GM21390 (cell line): ENCODE measurements around the gene PTPN5.

Experiments used
- ATAC-seq: cut with Tn5 transposase; IDR thresholded peaks from one replicate; pipeline ENCODE4 v1.9.1; 2021; ENCODE audit not compliant: unreplicated experiment

PTPN5 gene

DNA sequence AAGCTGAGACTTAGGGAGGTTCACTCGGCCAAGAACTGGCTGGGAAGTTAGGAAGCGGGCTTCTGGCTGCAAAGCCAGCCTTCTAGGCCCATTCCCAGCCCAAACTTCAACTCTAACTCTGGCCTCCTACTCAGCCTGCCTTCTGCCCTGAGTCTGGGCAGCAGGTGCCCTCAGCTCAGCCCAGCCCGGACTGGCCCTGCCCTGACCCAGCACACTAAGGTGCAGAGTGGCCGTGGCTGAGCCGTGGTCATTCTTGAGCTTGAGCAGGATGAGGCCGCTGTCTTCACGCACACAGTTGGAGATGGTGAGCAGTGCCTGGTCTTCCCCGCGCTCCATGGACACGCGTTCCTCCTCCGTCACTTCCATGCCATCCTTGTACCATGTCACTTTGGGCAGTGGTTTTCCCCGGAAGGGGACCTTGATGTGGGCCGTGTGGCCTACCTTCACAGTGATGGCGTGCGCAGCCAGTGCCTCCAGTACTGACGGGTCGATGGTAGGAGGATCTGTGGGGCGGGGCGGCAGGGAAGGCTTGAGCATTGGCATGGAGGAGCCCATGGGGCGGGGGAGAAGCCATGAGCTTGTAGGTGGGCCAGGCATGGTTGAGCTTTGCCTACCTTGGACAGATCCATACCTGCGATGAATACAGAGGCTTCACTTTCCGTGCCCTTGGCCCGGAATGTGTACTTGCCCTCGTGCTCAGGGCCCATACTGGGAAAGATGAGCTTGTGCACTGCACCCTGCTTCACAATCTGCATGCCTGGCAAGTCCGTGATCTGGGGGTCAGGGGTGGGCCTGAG, 77.8 kb downstream of the PTPN5 start:
- ATAC-seq: no peak

DNA sequence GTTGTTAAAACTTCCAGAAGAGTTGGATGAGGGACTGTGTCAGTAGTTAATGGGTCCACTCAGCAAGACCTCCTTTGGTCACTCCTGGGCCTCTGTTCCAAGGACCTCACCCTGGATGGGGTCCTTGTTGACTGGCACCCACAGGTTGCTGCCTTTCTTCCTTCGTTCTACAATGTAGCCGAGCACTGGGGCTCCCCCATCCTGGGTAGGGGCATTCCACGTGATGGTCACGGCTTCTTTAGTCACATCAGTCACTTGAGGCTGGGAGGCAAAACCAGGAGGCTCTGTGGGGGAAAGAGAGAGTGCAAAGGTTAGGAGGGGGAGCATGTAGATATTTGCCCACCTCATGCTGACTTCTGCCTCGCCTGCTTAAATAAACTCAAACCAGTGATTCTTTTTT, 81.1 kb downstream of the PTPN5 start:
- ATAC-seq: no peak

DNA sequence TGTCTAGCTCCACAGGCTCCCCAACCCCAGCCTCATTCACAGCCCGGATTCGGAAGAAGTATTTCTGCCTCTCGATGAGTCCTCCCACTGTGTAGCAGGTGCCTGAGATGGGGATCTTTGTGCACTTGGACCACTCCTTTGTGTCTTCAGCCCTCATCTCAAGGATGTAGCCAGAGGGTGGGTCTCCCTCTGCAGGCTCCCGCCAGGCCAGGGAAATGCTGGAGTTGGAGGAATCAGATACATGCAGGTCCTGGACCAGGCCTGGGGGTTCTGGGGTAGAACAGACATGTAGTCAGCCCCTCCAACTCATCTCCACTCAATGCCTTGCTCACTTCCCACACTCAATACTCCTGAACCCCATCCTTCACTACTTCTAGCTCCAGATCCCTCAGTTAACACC, 82.2 kb downstream of the PTPN5 start:
- ATAC-seq: no peak

DNA sequence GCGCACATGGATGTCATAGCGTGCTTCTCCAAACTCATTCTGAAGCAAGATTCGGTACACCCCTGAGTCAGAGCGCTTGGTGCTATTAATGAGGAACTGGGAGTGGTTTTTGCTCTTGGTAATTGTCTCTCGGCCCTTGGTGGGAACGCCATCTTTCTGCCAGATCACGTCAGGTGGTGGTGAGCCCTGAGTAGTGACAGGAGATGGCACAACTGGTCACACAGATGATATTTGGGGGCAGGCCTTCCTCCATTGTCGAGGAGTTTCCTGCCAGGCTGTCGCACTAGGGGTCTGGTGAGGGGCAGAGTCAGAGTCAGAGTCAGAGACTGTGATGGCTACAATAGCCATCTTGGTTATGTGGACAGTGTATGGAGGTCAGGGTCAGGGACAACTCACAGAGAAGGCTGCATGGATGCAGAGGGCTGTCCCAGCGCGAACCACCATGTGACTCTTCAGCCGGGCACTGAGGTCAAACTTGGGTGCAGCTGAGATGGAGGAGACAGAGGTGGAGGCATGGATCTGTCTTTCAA, 83.7 kb downstream of the PTPN5 start:
- no peak for ATAC-seq

DNA sequence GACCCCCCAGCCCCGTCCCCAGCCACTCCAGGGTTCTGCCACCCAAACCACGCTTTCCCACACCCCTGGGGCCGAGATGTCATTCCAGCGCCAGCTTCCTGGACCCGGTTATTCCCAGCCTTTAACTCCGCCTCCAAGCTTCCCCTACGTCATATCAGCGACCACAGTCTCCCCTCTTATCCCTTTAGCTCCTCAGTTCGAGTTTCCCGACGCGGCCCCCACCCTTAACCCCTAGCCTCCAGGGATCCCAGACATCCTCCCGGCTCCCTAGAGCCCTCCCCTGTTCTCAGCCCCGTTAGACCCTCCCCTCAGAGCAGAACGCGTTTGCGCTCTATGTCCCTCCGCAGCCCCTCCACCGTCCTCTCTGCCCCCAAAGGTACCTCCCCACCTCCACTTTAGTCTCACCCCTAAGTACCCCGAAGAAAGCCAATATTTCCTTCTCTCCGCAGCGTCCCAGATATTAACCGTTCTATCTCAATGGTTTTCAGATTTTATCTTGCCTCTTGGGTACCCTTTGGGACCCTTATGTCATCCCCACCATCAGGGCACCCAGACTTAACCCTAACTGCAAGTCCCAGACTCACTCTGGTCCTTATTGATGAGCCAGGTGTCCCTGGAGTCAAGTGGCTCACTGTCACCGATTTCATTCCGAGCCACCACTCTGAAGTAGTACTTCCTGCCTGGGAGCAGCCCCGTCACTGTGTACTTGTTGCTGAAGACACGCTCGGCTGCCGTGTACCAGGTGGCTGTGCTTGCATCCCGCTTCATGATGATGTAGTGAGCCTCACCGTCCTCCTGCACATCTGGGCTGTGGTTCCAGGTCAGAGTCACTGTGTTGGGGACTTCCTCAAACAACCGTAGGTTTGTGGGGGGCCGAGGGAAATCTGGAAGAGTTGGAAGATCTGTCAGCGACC, 85.0 kb downstream of the PTPN5 start:
- no peak for ATAC-seq

DNA sequence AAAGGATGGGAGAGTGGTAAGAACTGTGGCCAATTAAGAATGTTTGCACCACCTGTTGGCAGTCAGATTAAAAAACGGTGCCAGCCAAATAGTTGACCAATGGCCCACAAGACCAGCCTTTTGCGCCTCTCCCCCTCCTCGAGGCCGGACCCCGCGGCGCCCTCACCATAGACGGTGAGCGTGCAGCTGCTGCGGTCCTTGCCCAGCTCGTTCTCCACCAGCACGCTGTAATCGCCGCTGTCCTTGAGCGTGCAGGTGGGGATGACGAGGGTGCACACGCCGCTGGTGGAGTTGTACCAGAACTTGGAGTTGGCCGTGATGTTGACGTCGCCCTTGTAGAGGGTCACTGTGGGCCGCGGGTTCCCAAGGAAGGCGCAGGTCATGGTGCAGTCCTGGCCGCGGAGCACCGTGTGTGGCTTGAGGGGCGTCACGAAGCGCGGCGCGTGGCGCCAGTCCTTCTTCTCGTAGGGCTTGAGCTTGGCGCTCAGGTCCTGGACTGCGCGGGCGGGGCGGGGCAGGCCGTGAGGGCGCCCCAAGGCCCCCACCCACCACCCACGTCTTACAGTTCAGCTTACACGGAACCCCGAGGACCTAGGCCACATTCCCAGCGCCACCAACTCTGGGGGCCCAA, 85.8 kb downstream of the PTPN5 start:
- no peak for ATAC-seq

DNA sequence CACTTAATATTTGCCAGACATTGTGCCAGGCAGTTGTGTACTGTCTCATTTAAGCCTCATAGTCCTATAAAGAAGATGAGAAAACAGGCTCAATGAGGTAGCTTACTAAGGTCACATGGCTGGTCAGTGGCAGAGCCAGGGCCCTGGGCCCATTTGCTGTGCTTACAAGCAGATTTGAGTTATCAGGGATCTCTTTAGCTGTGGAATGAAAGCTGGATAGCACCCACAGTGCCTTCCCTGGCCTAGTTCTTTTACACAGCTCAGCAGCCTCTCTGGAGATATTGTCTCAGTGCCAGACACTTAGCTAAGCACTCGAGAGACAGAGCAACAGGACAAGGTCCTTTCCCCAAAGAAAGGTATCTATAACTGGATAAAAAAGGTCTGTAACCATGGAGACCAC, 86.9 kb downstream of the PTPN5 start:
- no peak for ATAC-seq

DNA sequence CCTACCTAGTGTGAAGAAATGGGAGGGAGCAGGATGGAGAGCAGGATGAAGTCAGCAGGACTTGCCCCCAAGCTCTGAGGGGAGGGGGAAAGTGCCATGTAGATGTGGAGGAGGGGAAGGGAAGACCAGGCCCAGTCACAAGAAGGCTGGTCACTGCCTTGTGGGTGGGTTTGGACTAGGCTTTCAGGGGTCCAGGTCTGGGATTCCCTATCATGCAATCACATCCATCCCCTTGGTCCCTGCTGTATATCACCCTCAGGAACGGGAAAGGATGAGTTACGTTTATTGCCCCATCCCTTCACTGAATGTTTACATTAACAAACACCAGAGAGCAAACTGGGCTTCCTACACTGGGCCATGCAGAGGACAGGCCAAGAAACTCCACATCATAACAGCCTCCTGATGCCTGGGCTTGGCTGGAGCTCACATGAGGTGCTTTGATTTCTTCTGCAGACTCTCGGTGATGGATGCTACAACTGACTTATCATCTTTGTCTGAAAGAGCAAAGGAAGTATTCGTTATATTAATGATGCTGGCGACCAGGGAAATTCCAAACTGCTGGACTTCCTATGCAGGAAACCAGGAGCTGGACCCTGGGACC, 87.5 kb downstream of the PTPN5 start:
- no peak for ATAC-seq

DNA sequence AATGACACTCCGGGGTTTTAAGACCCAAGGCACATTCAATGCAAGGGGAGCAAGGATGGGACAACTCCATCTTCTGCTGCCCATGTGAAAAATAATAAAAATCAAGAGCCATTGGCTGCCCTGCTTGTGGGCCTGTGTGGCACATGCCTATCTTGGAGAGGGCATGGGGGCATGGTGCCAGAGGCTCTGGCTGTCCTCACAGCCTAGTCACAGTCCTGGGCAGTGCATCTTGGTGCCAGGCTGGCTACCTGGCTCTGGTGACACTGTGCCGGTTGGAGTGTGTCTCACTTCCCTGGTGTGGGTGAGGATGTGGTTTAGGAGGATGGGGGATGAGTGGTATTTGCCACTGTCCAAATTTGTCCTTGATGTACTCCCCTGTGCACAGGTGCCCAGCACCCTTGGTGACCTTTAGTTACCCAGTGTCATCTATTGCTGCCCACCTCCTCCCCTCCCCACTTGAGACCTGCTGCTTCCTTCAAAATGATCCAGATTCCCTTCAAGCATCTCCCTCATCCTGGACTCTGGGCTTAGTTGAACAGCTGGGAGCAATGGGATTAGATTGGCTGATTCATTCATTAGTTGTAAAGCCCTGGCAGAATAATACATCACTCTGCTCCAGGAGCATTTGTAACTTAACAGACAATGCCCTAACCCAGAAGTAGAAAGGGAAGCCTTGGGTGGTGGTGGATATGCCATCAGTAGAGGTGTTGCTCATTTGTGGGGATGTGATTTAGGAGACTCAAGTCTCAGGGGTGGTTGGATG, 88.4 kb downstream of the PTPN5 start:
- ATAC-seq: no peak

DNA sequence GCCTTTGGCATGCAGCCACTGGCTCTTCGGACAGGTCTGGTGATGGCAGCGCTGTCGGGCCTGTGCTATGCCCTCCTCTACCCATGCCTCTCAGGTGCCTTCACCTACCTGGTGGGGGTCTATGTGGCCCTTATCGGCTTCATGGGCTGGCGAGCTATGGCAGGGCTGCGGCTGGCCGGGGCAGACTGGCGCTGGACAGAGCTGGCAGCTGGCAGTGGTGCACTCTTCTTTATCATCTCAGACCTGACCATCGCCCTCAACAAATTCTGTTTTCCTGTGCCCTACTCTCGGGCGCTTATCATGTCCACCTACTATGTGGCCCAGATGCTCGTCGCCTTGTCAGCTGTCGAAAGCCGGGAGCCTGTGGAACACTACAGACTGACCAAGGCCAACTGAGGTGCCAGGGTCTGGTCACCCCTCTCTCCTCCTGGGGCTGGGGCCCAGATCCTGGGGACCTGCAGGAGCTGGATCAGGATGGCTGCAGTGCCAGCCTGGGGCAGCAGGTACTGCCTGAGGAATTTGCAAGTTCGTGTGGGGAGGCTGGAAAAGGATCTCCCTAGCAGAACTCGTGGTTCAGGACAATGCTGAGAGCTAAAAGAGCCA, 89.9 kb downstream of the PTPN5 start:
- no peak for ATAC-seq

DNA sequence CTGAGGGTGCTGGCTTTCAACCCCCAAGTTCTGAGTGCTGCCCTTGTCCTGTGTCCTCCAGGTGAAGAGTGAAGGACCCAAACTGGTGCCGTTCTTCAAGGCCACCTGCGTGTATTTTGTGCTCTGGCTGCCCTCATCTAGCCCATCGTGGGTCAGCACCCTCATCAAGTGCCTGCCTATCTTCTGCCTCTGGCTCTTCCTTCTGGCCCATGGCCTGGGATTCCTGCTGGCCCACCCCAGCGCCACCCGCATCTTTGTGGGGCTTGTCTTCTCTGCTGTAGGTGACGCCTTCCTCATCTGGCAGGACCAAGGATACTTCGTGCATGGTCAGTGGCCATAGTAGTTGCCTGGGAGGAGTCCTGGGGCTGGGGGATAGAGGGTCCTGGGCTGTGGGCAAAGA, 90.7 kb downstream of the PTPN5 start:
- no peak for ATAC-seq

DNA sequence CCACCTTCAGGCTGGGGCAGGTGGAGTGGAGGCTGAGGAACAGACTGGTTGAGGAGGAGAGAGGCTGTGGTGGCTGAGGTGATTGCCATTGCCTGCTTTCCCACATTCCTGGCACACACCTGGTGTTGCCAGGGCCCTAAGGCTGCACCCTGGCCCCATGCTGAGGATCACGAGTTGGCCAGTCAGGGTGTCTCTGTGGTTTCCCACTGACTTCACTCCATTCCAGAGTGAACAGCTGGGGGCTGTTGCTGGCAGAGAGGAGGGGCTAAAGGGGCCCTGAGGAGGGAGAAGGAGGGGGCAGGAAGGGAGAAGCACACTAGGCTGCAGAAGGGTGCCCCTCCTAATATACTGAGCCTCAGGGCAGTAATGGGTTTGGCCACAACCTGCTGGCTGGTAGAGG, 91.2 kb downstream of the PTPN5 start:
- no peak for ATAC-seq

DNA sequence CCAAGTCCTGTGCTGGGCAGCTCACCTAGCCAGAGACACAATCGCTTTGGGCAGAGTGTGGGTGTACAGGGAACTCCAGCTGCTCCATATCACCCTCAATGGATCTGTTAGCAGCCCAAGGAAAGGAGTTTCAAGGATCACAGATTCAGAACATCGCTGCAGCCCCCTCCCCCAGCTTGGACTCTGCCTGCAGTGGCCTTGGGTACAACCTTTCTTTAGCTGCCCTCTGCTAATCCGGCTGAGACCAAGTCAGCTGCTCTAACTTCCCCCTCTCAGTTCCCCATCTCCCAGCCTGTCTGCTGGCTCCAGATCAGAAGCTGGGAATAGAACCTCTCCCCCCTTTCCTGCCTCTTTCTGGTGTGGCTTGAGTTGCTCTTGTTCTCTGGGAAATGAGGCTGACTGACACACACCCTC, 91.7 kb downstream of the PTPN5 start:
- ATAC-seq: no peak

DNA sequence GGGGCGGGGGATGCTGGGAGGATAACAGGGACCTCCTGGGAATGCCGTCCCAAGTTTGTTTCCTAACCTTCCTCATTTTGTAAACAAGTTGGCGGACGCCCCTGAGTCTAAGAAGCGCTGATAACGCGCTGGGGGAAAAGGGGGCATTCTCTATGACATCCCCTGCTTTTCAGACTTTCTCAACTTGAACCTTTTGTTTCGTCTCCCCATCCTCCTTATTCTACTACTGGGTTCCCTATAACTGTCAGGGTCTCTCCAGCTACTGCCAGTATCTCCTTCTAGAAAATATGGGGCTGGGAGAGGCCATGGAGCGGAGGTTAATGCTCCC, 92.4 kb downstream of the PTPN5 start:
- no peak for ATAC-seq

DNA sequence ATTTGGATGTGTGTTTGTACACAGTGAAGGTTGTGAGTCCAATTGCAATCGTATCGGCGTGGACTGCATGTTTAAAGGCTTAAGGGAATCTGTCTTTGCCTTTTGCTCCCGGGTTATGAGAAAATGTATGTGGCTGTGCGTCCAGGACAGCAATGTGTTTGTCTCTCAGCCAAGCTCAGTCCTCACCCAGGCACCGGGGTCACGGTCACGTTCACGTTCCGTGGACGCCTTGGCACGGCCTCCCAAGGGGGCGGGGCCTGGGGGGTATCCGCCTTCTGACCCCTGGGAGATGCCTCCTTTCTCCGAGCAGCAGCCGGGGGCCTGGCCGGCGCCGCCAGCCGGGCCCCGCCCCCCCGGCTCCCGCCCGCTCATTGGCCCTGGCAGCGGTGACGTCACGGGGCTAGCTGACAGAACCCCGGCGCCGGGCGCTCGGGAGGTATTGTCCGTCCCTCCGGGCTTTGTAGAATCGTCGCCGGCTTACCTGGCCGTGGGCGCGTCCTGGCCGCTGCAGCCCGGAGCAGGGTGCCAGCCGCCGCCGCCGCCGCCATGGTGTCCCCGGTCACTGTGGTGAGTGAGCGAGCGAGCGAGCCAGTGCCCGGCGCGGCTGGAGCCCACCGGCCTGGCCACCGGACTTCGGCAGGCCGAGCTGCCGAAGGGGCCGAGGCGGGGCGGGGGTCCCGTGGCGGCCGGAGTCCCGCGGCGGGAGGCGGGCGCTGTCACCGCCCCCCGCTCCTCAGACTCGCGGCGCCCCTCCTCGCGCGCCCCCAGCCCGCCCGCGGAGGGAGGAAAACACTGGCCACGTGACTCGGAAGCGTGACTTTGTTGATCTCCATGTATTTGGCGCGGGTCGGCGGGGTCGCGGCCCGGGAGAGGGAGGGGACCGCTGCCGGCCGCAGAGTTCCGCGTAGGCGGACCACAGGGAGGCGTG, 93.0 kb downstream of the PTPN5 start, which contains the start of gene TMEM86A:
TMEM86A (plus strand) TSS at position 439 of the 928 bp plus-strand sequence; CDS start at position 547, 108 bp downstream.
- peak; percentile 98 for ATAC-seq

DNA sequence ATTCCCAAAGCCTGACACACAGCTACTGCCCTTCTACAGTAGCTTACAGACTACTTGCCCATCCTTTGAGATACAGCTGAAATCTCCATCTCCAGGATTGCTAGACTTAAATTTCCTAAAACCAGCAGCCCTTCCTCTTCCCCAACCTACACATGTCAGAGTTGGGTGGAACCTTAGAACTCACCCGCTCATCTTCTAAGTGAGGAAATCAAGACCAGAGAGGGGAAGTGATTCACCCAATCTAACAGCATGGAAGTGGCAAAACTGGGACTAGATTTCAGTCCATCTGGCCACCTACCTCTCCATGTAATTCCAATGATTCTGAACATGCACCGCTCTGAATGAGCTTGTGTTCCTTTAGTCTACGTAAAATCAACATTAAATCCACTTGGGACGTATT, 94.0 kb downstream of the PTPN5 start:
- ATAC-seq: no peak

DNA sequence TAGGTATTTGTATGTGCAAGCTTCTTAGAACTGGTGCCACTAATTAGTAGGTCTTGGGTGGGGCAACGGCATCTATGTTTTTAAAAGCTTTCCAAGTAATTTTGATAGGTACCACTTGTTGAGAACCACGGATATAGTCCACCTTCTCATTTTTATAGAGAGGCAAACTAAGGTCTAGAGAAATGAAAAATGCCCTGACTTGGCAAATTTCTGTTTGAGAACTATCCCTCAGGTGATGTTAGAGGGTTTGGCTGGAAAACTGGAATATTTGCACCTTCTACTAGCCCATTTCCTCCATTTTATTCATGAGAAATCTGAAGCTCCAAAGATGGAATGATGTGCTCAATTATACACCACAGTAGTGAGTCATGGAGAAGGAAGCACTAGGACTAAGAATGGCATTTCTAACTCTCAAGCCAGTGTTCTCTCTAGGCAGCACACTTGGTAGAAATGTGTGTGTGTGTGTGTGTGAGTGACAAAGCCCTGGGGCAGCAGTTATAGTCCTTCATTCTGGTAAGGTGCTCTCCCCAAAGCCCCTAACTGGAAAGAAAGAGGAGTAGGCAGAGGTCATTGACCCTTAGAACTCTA, 94.9 kb downstream of the PTPN5 start:
- no peak for ATAC-seq

DNA sequence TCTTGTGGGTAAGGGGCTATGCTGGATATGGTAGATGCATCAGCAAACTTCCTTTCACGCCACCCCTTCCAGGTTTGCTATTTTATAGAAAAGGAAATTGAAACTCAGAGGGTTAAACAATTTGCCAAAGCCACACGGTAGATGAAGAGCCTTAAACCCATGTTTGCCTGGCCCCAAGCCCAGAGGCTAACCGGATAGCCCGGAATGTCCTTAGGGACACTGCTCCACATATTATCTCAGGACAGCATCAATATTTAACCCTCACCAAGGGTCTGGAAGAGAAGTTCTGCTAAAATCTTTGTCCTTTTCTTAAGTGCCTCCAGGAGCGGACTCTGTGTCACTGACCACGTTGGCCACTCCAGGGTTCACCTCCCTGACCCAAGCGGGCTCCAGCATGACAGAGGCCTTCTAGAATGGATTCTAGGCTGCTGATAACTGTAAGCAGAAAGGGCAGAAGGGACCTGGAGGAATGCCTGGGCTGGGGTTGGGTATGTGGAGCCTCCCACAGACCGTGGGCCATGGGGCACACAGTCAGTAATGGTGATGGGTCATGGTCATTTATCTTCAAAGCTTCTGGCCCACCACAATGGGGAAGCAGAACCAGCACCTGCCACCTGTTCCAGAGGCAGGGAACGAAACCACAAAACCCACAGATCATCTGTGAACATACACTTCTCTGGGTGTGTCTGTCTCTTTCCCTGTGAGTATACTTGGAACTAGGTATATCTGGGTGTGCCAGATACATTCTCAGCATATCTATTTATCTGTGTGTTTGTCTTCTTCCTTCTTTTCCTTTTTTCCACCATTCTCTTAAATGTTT, 98.4 kb downstream of the PTPN5 start:
- ATAC-seq: no peak
